ENCODE data around the gene MPRIP. TPM values are rescaled to one million over a fixed set of nuclear protein-coding genes. Genes with fewer than 3 reads are reported as not detected.

The MPRIP gene
- total RNA-seq, 1 donor from 2014 or later: 423 TPM

DNA sequence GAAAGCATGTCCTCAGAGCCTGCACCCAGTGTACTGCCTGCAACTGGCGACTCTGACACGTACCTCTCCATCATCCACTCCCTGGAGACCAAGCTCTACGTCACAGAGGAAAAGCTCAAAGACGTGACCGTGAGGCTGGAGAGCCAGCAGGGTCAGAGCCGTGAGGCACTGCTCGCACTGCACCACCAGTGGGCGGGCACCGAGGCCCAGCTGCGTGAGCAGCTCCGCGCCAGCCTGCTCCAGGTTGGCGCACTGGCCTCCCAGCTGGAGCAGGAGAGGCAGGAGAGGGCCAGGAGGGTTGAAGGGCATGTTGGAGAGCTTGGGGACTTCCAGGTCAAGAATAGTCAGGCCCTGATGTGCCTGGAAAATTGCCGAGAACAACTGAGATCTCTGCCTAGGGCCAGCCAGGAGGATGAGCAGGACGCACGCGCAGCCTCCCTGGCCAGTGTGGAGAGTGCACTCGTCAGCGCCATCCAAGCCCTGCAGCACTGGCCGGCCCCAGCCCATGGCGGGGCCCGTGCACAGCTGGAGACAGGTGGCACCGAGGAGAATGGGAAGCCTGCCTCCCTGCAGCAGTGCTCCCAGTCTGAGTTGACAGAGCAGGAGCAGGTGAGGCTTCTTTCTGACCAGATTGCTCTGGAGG lies 123.5 kb downstream of the MPRIP start:
- no peak for DNase-seq (ENCODE audit: low spot score)

DNA sequence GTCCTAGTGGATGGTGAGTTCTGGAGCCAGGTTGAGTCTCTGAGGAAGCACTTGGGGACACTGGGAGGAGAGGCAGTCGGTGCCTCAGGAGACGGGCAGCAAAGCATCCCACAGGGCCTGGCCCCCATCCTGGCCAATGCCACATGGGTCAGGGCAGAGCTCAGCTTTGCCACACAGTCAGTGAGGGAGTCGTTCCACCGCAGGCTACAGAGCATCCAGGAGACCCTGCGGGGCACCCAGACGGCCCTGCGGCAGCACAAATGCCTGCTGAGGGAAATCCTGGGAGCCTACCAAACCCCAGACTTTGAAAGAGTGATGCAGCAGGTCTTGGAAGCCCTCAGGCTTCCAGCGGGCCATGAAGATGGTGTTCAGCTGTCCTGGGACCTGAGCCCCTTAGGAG lies 124.2 kb downstream of the MPRIP start:
- no peak for DNase-seq (ENCODE audit: low spot score)

DNA sequence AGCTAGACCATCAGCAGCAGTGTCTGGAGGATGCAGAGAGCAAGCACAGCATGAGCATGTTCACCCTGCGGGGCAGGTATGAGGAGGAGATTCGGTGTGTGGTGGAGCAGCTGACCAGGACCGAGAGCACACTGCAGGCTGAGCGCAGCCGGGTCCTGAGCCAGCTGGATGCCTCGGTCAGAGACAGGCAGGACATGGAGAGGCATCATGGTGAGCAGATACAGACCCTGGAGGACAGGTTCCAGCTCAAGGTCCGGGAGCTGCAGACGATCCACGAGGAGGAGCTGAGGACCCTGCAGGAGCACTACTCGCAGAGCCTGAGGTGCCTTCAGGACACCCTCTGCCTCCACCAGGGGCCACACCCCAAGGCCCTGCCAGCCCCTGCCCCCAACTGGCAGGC lies 125.1 kb downstream of the MPRIP start:
- no peak for DNase-seq (ENCODE audit: low spot score)

- no peak for DNase-seq (ENCODE audit: low spot score)
These were observed 125.7 kb downstream of the MPRIP start for GRCh38 chr17:17167986-17168385.

GRCh38 chr17:17168401-17168800 lies 126.1 kb downstream of the MPRIP start:
- DNase-seq (ENCODE audit: low spot score): no peak

DNA sequence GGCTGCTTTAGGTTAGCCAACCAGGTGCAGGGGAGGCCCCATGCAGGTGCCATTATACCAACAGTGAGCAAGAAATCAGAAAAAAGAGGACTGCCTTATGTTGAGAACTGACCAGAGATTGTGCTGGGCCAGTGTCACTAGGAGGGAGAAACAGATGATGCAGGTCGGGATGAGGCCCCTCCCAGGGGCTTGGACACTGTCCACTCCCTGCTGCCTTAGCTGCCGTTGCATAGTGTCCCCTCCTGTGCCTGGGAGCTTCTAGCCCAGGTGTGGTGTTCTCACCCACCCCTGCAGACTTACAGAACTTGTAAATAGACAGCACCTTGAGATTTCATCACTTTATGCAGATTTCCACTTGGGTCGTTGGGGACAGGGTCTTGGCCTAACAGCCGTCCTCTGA lies 127.1 kb downstream of the MPRIP start:
- no peak for DNase-seq (ENCODE audit: low spot score)

GRCh38 chr17:17170346-17170985 lies 128.2 kb downstream of the MPRIP start:
- no peak for DNase-seq (ENCODE audit: low spot score)

- DNase-seq (ENCODE audit: low spot score): no peak
These were observed 128.9 kb downstream of the MPRIP start for GRCh38 chr17:17171186-17171585.

DNA sequence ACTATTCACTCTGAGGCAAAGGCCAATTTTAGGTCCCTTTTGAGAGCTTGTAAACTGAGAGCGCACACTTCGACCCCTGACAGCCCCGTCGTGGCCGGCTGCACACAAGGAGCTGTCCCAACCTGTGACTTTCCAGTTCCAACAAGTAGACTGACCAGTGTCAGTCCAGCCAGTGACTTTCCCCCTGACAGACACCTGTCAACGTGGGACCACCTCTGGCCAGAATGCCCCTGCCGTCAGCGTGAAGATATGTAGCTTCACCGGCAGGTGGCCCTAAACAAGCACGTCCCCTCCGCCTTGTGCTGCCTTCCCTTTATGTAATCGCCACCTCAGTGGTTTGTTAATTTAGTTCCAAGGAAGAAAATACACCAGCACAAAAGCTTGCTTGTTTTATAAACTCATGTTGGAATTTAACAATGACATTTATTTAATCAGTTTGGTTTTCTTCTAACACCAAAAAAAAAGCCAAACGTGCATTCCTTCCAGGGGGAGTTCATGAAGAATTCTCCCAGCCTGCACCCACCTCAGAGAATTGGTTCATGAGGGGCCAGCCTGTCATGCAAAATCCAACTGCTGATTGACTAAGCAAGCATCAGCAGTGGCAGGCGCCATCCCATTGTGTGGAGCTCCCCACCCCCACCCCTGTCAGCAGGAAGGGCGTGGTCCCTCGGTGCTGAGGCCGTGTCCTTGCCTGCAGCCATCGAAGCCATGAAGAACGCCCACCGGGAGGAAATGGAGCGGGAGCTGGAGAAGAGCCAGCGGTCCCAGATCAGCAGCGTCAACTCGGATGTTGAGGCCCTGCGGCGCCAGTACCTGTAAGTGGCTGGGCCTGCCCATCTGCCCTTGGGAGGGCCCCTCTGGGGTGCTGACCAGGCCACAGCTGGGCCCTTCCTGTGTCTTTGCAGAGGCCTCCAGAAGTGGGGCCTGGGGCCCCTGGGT lies 130.0 kb downstream of the MPRIP start:
- DNase-seq (ENCODE audit: low spot score): no peak

GRCh38 chr17:17172990-17173389 lies 130.7 kb downstream of the MPRIP start:
- no peak for DNase-seq (ENCODE audit: low spot score)

DNA sequence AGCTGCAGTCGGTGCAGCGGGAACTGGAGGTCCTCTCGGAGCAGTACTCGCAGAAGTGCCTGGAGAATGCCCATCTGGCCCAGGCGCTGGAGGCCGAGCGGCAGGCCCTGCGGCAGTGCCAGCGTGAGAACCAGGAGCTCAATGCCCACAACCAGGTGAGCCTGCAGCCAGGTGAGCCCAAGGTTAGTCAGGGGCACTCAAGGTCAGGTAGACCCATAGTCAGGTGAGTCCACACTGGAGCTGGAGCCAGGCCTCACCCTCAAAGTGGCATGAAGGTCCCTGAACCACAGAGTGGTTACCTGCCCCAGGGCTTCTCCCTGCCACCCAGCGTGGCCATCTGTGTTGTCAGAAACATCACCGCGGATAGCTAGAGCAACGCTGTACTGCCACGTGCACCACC lies 131.7 kb downstream of the MPRIP start:
- DNase-seq (ENCODE audit: low spot score): no peak

GRCh38 chr17:17175340-17175739 lies 133.1 kb downstream of the MPRIP start:
- DNase-seq (ENCODE audit: low spot score): no peak

DNA sequence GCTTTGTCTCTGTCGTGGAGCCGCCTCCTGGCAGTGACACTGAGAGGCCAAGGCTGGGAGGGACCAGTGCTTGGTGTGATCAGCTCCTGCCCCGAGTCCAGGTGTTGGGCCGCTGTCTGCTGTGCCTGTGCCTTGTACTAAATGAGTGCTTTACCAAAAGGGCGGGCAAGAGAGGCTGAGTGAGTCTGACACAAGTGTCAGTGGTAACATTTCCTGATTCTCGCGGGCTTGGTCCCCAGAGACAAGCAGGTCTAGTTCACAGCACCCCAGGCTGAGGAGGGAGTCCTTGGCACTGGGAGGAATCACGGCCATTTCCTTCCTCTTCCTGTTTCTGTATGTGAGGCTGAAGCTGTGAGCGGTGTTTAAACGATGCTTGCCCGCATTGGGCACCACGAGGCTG lies 133.7 kb downstream of the MPRIP start:
- no peak for DNase-seq (ENCODE audit: low spot score)

DNA sequence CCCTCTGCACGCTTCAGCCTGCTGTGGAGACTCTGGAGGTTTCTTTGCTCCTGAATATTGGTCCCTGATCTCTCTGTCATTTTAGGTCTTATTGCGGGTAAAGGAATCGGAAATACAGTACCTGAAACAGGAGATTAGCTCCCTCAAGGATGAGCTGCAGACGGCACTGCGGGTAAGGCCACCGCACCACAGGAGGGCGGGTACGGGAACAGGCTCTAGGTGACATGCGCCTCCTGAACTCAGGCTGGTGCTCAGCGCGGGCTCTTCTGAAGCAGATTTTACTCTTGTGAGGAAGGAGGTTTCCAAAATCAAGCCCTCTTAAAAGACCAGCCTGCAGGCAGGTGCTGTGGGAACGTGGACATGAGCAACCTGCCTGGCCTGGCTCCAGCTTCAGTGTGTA lies 134.1 kb downstream of the MPRIP start:
- no peak for DNase-seq (ENCODE audit: low spot score)

DNA sequence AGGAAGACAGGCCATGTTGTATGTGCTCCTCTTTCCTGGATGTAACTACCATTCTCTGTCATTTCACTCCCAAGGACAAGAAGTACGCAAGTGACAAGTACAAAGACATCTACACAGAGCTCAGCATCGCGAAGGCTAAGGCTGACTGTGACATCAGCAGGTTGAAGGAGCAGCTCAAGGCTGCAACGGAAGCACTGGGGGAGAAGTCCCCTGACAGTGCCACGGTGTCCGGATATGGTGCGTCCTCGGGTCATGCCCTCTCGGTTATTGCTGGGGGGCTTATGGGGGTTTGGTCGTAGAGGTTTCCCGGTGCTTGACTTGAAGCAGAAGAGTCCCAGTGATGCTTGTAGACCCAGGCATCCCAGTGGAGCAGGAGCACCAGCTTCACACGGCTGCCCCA lies 134.9 kb downstream of the MPRIP start:
- no peak for DNase-seq (ENCODE audit: low spot score)

- DNase-seq (ENCODE audit: low spot score): no peak
These were observed 137.1 kb downstream of the MPRIP start for GRCh38 chr17:17179371-17179827.

DNA sequence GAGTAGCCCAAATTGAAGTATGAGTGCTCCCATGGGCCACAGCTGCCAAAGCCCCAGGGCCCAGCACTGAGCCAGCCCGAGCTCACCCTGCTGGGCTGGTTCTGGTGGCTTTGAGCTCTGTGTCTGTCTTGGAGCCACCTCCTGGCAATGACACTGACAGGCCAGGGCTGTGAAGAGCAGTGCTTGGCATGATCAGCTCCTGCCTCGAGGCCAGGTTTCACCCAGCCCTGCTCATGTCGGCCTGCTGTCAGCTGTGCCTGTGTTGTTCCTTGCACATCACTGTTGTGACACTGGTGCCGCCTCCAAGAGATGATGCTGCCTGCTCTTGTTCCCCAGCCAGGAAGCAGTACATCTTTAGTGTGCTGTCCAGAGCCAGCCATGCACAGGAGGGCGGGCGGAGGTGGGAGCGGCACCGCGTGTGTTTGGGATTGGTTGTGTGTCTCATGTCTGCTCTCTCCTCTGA lies 137.9 kb downstream of the MPRIP start:
- DNase-seq (ENCODE audit: low spot score): no peak

DNA sequence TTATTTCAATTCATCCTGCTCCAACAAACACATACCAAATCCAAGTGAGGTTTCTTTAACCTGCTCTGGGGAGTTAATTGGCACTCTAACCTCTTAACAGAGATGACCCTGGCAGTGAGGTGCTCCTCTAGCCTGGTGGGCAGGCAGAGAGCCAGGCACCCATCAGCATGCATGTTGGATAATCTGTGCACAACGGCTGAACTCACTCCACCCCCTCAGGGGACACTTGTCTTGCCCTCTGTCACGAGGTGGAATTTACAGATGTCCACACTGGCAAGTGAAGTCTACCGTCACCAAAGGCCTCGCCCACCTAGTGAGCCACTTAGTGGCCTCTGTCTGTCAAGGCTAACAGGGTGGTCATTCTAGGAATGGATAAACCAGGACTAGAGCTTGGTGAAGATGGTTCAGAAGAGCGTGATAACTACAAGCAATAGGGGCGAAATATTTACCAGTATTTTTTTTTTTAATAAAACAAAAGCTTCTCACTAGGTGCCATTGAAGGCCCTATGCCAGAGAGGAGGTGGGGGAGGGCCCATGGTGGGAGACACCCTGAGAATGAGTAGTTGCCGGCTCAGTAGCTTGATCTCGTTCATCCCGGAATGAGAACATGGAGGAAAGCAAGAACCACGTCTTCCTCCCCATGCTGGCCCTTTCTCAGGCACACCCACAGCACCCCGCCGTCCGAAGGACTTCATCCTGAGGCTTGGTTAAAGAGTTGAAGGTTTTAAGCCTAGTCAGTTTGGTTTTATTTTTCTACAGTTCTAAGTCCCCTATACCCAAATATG lies 138.7 kb downstream of the MPRIP start:
- no peak for DNase-seq (ENCODE audit: low spot score)

DNA sequence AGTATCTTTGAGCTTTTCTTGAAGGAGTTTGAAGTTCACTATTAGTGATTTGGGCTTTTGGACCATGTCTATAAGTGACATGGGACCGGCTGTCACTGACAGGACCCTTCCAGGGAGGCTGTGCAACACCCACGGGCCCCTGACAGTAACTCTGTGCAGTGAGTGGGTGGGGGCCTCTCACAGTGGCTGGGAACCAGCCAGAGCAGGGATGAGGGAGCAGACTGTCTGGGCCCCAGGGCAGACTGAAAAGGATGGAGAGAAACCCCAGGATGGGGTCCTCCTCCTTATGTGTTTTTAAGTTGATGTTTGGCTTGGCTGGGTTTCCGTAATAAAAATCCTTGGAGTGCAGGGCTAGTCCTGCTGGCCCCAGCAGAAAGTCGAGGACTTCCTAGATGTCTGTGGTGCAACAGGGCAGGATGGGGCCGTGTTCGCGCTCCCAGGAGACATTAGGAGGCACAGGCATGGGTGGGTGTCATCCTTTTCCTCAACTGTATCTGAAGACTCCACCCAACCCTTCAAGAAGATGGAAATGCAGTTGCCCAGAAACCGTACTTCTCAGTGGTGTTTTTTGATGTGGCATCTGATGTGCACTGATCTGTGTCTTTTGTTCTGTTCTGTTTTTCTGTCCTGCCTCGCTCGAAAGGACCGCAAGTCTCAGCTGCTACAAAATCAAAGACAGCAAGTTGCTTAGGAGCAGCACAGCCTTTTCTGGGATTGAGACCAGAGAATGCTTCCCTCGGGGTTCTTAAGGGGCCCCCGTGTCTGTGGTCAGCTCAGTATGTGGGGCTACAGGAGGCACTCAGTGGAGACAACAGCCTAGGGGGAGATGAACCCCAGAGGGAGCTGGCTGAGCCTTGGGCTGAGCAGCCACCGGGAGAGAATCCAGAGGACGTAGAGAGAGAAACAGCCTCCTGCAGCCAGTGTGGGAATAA lies 139.7 kb downstream of the MPRIP start:
- DNase-seq (ENCODE audit: low spot score): no peak

- DNase-seq (ENCODE audit: low spot score): no peak
These were observed 140.4 kb downstream of the MPRIP start for GRCh38 chr17:17182598-17183136.

Measured in ureter (tissue), 1 donor.